ENCODE data around the gene SALL1. TPM values are rescaled to one million over a fixed set of nuclear protein-coding genes. Genes with fewer than 3 reads are reported as not detected.

Gene SALL1
- total and polyA plus RNA-seq, 3 experiments from 2014 or later, result not detected

DNA sequence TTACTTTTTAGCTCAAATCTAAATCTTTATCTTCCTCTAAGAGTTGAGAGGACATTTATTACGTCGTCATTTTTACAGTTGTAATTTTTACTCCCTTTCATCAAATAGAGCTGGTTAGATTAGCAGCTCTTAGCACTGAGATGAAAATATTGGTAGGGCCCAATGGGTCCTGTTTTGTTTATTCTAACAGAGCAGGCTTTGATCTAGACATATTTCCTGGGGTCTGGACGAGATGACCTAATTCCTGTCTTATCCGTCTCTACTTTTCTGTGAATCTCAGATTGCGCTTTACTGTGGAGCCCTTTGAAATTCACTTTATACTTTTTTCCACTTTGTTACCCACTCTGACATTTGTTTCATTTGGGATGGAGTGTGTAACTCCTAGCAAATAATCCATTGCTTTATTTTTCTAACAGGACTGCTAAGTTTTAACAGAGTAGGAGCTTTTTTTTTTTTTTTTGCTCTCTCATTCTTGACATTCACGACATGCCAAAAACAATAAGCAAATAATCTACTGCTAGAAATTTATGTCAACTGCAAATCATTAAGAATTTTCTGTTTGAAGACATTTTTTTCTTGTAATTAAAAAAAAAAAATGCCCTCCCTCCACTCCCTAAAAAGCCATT is 18.5 kb downstream of the SALL1 start:
- H3K27ac ChIP-seq (ENCODE audit: low read depth, low read length), result no peak overlapping the region
- no peaks in the 10 kb centered on the region for H3K27me3 ChIP-seq (ENCODE audit: insufficient read depth, low read length, poor library complexity, severe bottlenecking)
- no peak overlapping the region for H3K4me3 Mint-ChIP-seq
- peaks cover 21 to 25% of the 10 kb centered on the region in 2 donors for H3K27me3 Mint-ChIP-seq
- H3K9me3 Mint-ChIP-seq, result peaks cover 0 to 11% (median 3%) of the 10 kb centered on the region in 5 donors
- no peak for DNase-seq
- POLR2A ChIA-PET, result no interaction called here
- H3K36me3 Mint-ChIP-seq, result no peaks in the 10 kb centered on the region
- no peaks in the 10 kb centered on the region for H3K4me1 Mint-ChIP-seq
- H3K9me3 ChIP-seq (ENCODE audit: low read length), result no peaks in the 10 kb centered on the region
- CTCF ChIA-PET, result no interaction called here
- no peaks in the 10 kb centered on the region for H3K36me3 ChIP-seq (ENCODE audit: insufficient read depth, low read length)
- no peaks in the 10 kb centered on the region for H3K4me1 ChIP-seq (ENCODE audit: insufficient read depth, low read length)
- H3K27ac Mint-ChIP-seq, result no peak overlapping the region
- no peak overlapping the region for H3K4me3 ChIP-seq (ENCODE audit: low read length)

DNA sequence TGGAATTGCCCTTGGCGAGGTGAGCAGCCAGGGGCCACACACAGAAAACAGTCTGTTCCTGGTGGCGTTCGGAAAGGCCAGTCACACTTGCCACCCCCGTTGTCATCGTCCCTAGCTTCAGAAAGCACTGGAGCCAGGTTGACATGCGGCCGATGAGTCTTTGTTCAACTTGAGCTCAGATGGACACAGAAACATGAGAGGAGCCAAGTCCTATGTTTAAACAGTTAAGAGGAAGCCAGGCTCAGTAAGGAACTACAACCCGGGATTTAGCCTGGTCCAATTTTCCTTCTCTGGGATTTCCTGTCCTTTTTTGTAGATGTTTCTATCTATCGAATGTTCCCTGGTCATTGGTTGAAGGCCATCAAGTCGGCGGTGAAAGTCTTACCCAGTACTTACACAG is 19.5 kb downstream of the SALL1 start:
- H3K27me3 Mint-ChIP-seq, result peaks cover 21 to 25% of the 10 kb centered on the region in 2 donors
- no peaks in the 10 kb centered on the region for H3K27me3 ChIP-seq (ENCODE audit: insufficient read depth, low read length, poor library complexity, severe bottlenecking)
- H3K4me1 ChIP-seq (ENCODE audit: insufficient read depth, low read length), result no peaks in the 10 kb centered on the region
- no peaks in the 10 kb centered on the region for H3K36me3 ChIP-seq (ENCODE audit: insufficient read depth, low read length)
- ChIA-PET POLR2A (no interaction called here), CTCF (no interaction called here)
- H3K4me3 Mint-ChIP-seq, result no peak overlapping the region
- no peak overlapping the region for H3K27ac Mint-ChIP-seq
- no peak overlapping the region for H3K27ac ChIP-seq (ENCODE audit: low read depth, low read length)
- no peak overlapping the region for H3K4me3 ChIP-seq (ENCODE audit: low read length)
- H3K9me3 ChIP-seq (ENCODE audit: low read length), result no peaks in the 10 kb centered on the region
- no peak for DNase-seq
- peaks cover 0 to 11% (median 4%) of the 10 kb centered on the region in 5 donors for H3K9me3 Mint-ChIP-seq
- H3K4me1 Mint-ChIP-seq, result no peaks in the 10 kb centered on the region
- H3K36me3 Mint-ChIP-seq, result no peaks in the 10 kb centered on the region

DNA sequence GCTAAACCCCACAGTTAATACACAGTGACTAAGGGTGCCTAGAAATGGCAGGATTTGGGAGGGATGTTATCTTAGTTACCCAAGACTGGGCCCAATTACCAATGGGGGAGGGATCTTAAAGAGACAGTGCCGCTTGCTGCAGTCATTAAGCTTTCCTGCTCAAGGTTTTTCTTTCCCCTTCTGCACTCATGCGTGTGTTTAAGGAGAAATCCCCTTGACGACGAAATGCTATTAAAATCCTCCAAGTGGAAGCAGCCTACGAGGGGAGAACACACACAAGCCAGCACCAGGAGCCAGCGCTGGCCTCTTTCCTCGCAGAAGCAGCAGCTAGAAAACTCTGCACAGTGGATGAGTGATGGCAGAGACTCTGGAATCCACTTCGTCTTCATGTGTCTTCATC is 22.0 kb downstream of the SALL1 start:
- H3K4me1 Mint-ChIP-seq, result no peaks in the 10 kb centered on the region
- POLR2A ChIA-PET, result no interaction called here
- peaks cover 0 to 9% (median 2%) of the 10 kb centered on the region in 5 donors for H3K9me3 Mint-ChIP-seq
- no peaks in the 10 kb centered on the region for H3K36me3 Mint-ChIP-seq
- Histone ChIP-seq H3K27me3 (ENCODE audit: insufficient read depth, low read length, poor library complexity, severe bottlenecking) (no peaks in the 10 kb centered on the region), H3K36me3 (ENCODE audit: insufficient read depth, low read length) (no peaks in the 10 kb centered on the region), H3K4me1 (ENCODE audit: insufficient read depth, low read length) (no peaks in the 10 kb centered on the region), H3K27ac (ENCODE audit: low read depth, low read length) (no peak overlapping the region), H3K9me3 (ENCODE audit: low read length) (no peaks in the 10 kb centered on the region), H3K4me3 (ENCODE audit: low read length) (no peak overlapping the region)
- CTCF ChIA-PET, result no interaction called here
- no peak for DNase-seq
- H3K27me3 Mint-ChIP-seq, result peaks cover 13 to 17% of the 10 kb centered on the region in 2 donors
- H3K27ac Mint-ChIP-seq, result no peak overlapping the region
- no peak overlapping the region for H3K4me3 Mint-ChIP-seq

DNA sequence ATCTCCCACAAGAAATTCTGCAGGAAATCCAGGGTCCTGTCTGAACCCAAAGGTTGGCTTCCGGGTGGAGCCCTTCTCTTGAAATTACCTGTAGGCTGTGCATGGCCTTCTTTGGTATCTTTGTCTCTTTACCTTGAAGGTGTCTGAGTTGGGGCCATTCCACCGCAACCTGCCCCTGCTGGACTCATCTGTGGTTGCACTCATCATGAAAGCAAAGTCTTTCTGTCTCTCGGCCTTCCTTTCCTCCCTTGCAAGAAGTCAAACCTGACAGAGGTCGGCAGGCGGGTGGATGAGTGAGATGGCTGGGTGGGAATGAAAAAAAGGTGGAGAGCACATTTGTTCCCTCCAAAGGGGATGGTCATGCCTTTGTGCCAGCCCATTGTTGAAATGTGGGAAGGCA is 25.1 kb downstream of the SALL1 start:
- no peak for DNase-seq
- peaks cover 7 to 10% of the 10 kb centered on the region in 2 donors for H3K27me3 Mint-ChIP-seq
- Histone ChIP-seq H3K36me3 (ENCODE audit: insufficient read depth, low read length) (no peaks in the 10 kb centered on the region), H3K27ac (ENCODE audit: low read depth, low read length) (no peak overlapping the region), H3K4me3 (ENCODE audit: low read length) (no peak overlapping the region), H3K27me3 (ENCODE audit: insufficient read depth, low read length, poor library complexity, severe bottlenecking) (no peaks in the 10 kb centered on the region), H3K9me3 (ENCODE audit: low read length) (no peaks in the 10 kb centered on the region), H3K4me1 (ENCODE audit: insufficient read depth, low read length) (no peaks in the 10 kb centered on the region)
- H3K27ac Mint-ChIP-seq, result no peak overlapping the region
- no peaks in the 10 kb centered on the region for H3K4me1 Mint-ChIP-seq
- CTCF ChIA-PET, result no interaction called here
- no peak overlapping the region for H3K4me3 Mint-ChIP-seq
- POLR2A ChIA-PET, result no interaction called here
- H3K9me3 Mint-ChIP-seq, result peaks cover 0 to 7% (median 2%) of the 10 kb centered on the region in 5 donors
- H3K36me3 Mint-ChIP-seq, result no peaks in the 10 kb centered on the region

DNA sequence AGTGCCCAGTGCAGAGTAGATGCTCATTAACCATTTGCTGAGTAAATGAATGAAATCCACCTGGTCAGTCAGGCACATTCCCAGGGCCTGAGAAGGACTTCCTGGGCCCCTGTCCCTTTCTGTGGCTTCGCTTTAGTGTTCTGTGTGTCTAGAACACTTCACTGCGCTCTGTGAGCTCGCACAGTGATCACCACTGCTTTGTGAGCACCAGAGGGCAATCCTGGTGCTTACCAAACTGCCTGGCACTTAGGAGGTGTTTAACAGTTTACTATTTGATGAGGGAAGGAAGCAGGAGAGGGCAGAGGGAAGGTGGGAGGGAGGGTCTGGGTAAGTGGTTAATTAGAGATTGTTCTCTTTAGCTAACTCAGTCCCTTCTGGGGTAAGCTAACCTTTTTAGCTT is 26.2 kb downstream of the SALL1 start:
- H3K36me3 Mint-ChIP-seq, result no peaks in the 10 kb centered on the region
- peaks cover 0 to 7% (median 2%) of the 10 kb centered on the region in 5 donors for H3K9me3 Mint-ChIP-seq
- DNase-seq, result no peak

DNA sequence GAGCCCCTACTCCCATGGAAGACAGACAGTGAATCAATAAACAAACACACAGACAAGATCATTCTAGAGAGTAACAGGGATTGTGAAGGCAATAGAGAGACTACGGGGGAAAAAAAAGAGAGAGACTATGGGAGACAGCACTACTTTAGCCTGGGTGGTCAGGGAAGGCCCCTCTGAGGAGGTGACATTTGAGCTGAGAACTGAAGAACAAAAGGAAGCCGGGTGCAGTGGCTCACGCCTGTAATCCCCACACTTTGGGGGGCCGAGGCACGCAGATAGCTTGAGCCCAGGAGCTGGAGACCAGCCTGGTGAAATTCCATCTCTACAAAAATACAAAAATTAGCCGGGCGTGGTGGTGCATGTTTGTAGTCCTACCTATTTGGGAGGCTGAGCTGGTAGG is 29.2 kb downstream of the SALL1 start:
- ChIA-PET CTCF (no interaction called here), POLR2A (no interaction called here)
- H3K27me3 Mint-ChIP-seq, result peaks cover 4 to 10% of the 10 kb centered on the region in 2 donors
- no peak overlapping the region for H3K4me3 Mint-ChIP-seq
- no peaks in the 10 kb centered on the region for H3K27me3 ChIP-seq (ENCODE audit: insufficient read depth, low read length, poor library complexity, severe bottlenecking)
- H3K27ac ChIP-seq (ENCODE audit: low read depth, low read length), result no peak overlapping the region
- DNase-seq, result no peak
- no peak overlapping the region for H3K27ac Mint-ChIP-seq
- H3K9me3 Mint-ChIP-seq, result peaks cover 0 to 8% (median 2%) of the 10 kb centered on the region in 5 donors
- no peaks in the 10 kb centered on the region for H3K36me3 ChIP-seq (ENCODE audit: insufficient read depth, low read length)
- no peaks in the 10 kb centered on the region for H3K36me3 Mint-ChIP-seq
- no peaks in the 10 kb centered on the region for H3K4me1 Mint-ChIP-seq
- H3K4me3 ChIP-seq (ENCODE audit: low read length), result no peak overlapping the region
- H3K4me1 ChIP-seq (ENCODE audit: insufficient read depth, low read length), result no peaks in the 10 kb centered on the region
- H3K9me3 ChIP-seq (ENCODE audit: low read length), result no peaks in the 10 kb centered on the region

More for the DNA sequence above, 26.2 kb downstream of the SALL1 start:
- no peaks in the 10 kb centered on the region for H3K4me1 ChIP-seq (ENCODE audit: insufficient read depth, low read length)
- ChIA-PET CTCF (no interaction called here), POLR2A (no interaction called here)
- no peak overlapping the region for H3K4me3 Mint-ChIP-seq
- no peaks in the 10 kb centered on the region for H3K4me1 Mint-ChIP-seq
- no peaks in the 10 kb centered on the region for H3K27me3 ChIP-seq (ENCODE audit: insufficient read depth, low read length, poor library complexity, severe bottlenecking)
- H3K36me3 ChIP-seq (ENCODE audit: insufficient read depth, low read length), result no peaks in the 10 kb centered on the region
- H3K27ac ChIP-seq (ENCODE audit: low read depth, low read length), result no peak overlapping the region
- H3K27me3 Mint-ChIP-seq, result peaks cover 7 to 10% of the 10 kb centered on the region in 2 donors
- H3K4me3 ChIP-seq (ENCODE audit: low read length), result no peak overlapping the region
- no peak overlapping the region for H3K27ac Mint-ChIP-seq
- H3K9me3 ChIP-seq (ENCODE audit: low read length), result no peaks in the 10 kb centered on the region

DNA sequence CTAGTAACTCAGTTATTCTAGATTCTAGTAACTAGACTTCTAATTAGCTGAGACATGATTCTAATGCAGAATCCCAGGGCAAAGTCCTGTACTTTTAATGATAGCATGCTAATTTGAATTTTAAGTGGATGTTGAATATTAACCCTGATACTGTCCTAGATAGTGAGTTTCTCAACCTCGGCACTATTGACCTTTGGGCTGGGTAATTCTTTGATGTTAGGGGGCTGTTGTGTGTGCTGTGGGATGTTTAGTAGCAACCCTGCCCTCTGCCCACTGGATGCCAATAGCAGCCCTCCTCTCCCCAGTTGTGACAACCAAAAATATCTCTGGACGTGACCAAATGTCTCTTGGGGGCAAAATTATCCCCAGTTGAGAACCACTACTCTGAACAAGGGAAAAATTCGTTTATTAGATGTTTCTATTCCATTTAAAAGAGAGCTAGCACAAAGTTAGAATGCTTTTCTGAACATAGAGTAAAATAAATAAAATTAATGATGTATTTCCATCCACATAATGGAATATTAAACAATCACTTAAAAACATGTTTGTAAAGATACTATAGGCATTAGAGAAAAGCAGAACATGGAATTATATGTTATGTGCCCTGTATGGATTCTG is 30.2 kb downstream of the SALL1 start:
- ChIA-PET POLR2A (no interaction called here), CTCF (no interaction called here)
- DNase-seq, result no peak
- Histone ChIP-seq H3K36me3 (ENCODE audit: insufficient read depth, low read length) (no peaks in the 10 kb centered on the region), H3K27ac (ENCODE audit: low read depth, low read length) (no peak overlapping the region), H3K4me3 (ENCODE audit: low read length) (no peak overlapping the region), H3K4me1 (ENCODE audit: insufficient read depth, low read length) (no peaks in the 10 kb centered on the region), H3K27me3 (ENCODE audit: insufficient read depth, low read length, poor library complexity, severe bottlenecking) (no peaks in the 10 kb centered on the region), H3K9me3 (ENCODE audit: low read length) (no peaks in the 10 kb centered on the region)
- H3K9me3 Mint-ChIP-seq, result peaks cover 0 to 6% (median 0%) of the 10 kb centered on the region in 5 donors
- no peak overlapping the region for H3K4me3 Mint-ChIP-seq
- no peak overlapping the region for H3K27ac Mint-ChIP-seq
- H3K36me3 Mint-ChIP-seq, result no peaks in the 10 kb centered on the region
- peaks cover 6 to 14% of the 10 kb centered on the region in 2 donors for H3K27me3 Mint-ChIP-seq
- H3K4me1 Mint-ChIP-seq, result no peaks in the 10 kb centered on the region

DNA sequence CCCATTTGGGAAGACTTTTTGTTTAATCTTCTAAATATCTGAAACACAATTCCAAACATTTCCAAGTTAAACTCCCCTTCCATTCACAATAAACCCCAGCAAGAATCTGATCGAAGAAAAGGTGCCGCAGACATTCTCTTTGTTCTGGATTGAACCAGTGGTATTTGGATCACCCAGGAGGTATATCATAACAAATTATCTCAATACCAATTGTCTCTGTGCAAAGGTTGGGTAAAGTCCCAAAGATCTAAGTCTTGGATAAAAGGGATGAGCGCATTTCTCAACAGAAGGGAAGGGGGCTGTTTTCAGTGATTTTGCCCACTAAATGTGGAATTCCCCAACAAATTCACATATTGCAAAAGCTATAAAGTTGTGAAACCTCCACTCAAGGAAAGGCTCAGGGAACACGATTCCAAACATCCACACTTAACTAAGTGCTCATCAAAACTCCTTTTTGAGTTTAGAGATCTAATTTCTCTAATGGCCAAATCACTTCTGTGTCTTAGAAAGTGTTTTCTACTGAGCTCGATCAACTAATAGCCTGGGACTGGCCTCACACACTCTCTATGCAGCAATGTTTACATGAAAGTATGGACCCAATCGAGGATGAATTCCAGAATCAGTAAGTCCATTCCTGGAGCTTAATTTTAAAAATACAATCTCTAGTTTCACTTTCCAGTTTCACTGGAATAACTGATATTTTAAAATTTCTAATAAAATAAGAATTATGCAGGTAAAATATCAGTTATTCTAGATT is 30.9 kb downstream of the SALL1 start:
- ChIA-PET CTCF (no interaction called here), POLR2A (no interaction called here)
- Mint-ChIP-seq H3K9me3 (peaks cover 0 to 7% (median 0%) of the 10 kb centered on the region in 5 donors), H3K36me3 (no peaks in the 10 kb centered on the region), H3K27me3 (peaks cover 9 to 19% of the 10 kb centered on the region in 2 donors), H3K4me3 (no peak overlapping the region), H3K4me1 (no peaks in the 10 kb centered on the region), H3K27ac (peak overlapping the region in 1 of 8 donors; percentile 18)
- DNase-seq, result no peak
- H3K27ac ChIP-seq (ENCODE audit: low read depth, low read length), result no peak overlapping the region
- no peaks in the 10 kb centered on the region for H3K36me3 ChIP-seq (ENCODE audit: insufficient read depth, low read length)
- H3K4me1 ChIP-seq (ENCODE audit: insufficient read depth, low read length), result no peaks in the 10 kb centered on the region
- H3K4me3 ChIP-seq (ENCODE audit: low read length), result no peak overlapping the region
- H3K27me3 ChIP-seq (ENCODE audit: insufficient read depth, low read length, poor library complexity, severe bottlenecking), result no peaks in the 10 kb centered on the region
- no peaks in the 10 kb centered on the region for H3K9me3 ChIP-seq (ENCODE audit: low read length)

Measured in CD8-positive, alpha-beta memory T cell (primary cell).